ENCODE data around the gene CCDC102A.
A peak's percentile ranks its signal among the peaks of the same experiment; 100 is the strongest.

CCDC102A gene

DNA sequence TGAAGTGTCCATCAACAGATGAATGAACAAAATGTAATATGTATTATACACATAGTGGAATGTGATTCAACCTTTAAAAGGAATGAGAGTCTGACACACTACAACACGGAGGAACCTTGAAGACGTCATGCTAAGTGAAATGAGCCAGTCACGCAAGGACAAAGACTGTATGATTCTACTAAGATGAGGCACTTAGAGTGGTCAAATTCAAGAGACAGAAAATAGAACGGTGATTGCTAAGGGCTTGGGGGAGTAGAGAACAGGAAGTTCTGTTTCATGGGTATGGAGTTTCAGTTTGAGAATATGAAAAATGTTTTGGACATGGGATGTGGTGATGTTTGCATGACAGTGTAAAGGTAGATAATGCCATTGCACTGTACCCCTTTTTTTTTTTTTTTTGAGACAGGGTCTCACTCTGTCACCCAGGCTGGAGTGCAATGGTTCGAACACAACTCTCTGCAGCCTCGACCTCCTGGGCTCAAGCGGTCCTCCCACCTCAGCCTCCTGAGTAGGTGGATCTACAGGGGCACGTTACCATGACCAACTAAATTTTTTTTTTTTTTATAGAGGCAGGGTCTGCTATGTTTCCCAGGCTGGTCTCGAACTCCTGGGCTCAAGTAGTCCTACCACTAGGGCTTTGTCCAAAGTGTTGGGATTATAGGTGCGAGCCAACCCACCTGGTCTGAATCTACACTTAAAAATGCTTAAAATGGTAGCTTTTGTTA is 2.9 kb upstream of the CCDC102A start:
- DNase-seq (ENCODE audit: low read depth, low spot score), result no peak
- H3K27ac ChIP-seq, result no peak overlapping the region

DNA sequence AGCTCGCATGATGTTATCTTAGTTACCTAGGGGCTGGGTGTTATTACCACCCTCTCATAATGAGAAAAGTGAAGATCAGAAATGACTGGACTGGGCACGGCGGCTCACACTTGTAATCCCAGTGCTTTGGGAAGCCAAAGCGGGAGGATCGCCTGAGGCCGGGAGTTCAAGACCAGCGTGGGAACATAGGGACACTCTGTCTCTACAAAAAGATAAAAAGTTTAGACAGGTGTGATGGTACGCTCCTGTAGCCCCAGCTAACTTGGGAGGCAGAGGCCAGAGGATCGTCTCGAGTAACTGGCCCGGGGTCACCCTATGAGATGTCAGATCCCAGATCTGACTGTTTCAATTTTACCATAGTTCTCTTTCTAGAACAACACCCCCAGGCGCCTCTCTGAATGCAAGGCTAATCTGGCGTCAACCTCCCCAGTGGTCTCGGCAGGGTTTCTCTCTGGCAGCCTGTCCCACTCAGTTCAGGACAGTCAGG is 1.9 kb upstream of the CCDC102A start:
- DNase-seq (ENCODE audit: low read depth, low spot score), result no peak
- no peak overlapping the region for H3K27ac ChIP-seq

DNA sequence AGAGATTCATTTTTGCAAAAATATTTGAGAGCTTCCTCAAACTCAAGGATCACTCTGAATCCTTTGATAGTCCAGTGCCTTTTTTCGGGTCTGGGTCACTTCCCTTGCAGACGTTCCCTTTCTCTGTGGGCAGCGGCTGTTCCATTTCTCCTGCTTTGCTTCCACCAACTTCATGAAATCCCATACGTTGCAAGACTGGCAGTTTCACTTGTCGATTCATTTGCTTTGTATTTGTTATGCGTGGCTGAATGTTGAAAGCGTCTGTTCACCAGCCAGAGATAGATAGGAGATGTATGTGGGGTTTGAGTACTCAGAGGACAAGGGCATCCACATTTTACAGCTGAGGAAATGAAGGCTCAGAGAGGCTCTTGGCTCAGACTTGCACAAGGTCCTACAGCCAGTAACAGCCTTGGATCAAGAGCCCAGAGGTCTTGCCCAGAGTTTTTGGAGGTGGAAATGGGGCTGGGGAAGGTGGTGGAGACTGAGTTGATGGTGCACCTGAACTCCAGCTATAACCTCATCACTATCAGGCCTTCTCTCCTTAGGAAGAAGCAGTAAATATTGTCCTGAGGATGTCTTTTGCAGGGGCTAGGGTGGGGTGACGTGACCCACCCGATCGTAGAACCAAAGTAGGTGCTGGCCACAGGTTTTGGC is 1.3 kb upstream of the CCDC102A start:
- H3K27ac ChIP-seq, result no peak overlapping the region
- DNase-seq (ENCODE audit: low read depth, low spot score), result no peak

DNA sequence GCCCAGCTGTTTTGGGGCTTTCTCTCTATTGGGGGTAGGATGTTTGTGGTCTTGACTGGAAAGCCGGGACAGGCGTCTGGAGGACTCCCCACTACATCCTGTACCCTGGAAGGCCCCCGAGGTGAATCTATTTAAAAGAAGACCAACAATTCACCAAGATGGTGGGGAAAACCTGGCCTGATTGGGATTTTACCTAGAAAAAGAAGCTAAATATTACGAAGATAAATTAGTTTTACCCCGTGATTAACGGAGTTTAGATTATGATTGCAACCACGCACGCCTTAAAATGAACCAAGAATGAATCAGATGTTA is 779 bp upstream of the CCDC102A start:
- no peak overlapping the region for H3K27ac ChIP-seq
- no peak for DNase-seq (ENCODE audit: low read depth, low spot score)

DNA sequence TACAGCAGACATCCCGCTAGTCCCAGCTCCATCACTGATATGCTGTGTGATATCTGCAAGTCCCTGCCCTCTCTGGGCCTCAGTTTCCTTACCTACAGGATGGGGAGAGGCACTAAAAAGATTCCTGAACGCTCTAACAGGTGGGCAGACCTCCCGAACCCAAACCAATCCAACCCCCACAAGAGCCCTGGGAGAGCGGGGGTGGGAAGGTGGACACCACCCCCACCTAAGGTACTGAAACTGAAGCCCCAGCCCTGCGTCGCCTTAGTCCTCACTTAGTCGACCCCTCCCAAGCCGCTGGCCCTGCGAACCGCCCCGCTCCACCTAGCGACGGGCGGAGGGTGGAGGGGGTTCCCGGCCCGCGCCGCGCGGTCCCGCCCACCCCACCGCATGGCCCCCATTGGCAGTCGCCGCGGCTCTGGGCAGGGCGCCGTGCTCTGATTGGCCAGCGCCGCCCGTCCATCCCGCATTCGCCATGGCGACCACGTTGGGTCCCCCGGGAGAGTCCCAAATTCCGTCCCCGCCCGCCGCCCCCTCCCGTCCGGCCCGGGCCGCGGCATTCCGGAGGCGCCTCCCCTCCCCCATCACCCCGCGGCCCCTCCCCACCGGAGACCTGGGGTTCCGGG is 578 bp downstream of the CCDC102A start:
- peak; percentile 31 for DNase-seq (ENCODE audit: low read depth, low spot score)
- H3K27ac ChIP-seq, result no peak overlapping the region

DNA sequence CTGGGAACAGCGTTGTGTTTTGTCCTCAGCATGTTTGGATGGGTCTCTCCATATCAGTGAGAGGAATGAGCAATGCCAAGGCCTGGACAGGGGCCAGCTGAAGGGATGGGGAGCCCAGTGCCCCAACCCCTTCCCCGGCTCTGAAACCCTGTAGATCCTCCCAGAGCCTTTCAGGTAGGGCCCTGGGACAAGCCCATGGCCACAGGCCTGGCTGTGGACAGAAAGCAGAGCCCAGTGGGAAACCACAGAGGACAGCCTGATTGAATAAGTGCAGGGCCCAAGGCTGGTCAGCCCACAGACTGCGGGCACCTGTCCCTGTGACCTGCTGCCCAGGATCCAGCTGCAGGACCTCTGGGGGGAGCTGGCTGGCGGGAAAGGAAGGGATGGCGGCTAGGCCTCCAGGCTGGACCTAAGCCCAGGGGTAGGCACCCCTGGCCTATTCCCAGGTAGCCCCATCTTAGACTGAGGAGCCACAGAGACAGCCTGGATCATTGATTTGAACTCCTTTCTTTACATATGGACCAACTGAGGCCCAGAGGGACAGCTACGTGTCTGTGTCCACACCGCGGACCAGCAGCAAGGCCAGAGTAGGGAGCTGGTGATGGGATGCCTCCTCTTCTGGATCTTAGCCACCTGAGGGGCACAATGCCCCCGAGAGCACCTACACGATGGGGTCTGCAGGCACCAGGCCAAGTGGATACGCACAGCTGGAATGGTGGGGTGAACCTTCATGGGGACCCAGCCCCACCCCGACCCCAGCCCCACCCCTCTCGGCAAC is 1.3 kb downstream of the CCDC102A start:
- H3K27ac ChIP-seq, result no peak overlapping the region

DNA sequence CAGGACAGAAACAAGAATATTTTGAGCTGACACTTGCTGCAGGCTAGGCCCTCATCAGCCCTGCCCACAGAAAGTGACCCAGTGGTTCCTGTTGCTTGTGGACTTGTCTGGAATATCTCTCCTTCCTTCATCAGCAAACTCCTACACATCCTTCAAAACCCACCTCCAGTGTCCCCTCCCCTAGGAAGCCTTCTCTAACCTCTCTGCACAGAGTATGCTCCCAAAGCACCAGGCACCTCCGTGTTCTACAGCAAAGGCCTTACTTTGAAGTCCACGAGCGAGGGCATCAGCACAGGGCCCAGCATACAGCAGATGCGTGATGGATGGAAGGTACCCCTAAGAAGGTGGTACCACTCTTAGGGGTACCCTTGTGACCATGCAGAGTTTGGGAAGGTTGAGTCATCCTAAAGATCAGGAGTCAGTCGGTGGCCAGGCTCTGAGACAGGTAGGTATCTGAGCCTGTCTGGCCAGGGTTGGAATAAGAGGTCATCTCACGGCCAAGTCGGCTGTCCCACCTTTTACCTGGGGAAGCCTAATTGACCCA is 2.0 kb downstream of the CCDC102A start:
- no peak overlapping the region for H3K27ac ChIP-seq
- no peak for DNase-seq (ENCODE audit: low read depth, low spot score)

More for the DNA sequence above, 1.3 kb downstream of the CCDC102A start:
- DNase-seq (ENCODE audit: low read depth, low spot score), result no peak

DNA sequence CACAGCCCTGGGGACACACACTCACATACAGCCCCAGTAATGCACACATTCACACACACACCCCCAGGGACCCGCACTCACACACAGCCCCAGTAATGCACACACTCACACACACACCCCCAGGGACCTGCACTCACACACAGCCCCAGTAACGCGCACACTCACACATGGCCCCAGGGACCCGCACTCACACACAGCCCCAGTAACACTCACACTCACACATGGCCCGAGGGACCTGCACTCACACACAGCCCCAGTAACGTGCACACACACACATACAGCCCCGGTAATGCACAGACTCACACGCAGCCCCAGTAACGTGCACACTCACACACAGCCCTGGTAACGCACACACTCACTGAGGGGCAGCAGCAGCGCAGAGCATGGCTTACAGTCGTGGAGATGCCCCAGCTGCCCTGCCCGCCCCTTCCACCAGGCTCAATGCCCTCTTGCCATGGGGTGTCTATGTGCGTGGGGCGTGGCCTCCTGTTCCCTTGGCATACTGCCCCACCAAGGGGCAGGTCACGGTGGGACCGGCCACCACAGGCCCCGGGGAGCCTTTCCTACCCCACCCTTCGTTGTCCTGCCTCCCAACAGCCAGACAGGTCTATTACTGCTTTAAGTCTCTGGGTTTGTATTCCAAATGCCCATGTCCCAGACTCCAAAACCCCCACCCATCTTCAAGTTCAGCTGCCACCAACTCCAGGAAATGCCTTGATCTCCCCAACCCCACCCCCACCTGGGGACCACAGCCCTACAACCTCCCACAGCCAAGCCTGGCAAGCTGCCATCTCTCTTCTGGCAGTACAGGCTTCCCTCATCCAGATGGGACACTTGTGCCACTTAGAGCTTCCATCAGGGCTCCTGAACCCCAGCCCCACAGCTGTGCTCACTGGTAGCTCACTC is 2.7 kb downstream of the CCDC102A start:
- no peak overlapping the region for H3K27ac ChIP-seq
- DNase-seq (ENCODE audit: low read depth, low spot score), result no peak

DNA sequence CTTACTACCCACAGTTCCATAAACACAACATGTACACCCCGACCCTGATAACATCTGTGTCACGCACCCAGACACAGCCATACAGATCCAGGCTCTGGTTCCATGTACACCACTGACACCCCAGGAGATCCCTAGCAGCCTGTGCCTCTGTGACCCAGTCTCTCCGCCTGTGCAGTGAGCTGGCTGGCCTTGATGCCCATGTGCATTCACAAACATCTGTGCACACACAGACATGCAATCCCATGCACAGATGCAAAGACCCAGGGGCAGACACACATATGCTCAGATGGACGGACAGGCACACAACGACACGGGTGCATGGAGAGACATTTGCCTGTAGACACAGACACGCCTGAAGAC is 4.1 kb downstream of the CCDC102A start:
- no peak for DNase-seq (ENCODE audit: low read depth, low spot score)
- no peak overlapping the region for H3K27ac ChIP-seq

DNA sequence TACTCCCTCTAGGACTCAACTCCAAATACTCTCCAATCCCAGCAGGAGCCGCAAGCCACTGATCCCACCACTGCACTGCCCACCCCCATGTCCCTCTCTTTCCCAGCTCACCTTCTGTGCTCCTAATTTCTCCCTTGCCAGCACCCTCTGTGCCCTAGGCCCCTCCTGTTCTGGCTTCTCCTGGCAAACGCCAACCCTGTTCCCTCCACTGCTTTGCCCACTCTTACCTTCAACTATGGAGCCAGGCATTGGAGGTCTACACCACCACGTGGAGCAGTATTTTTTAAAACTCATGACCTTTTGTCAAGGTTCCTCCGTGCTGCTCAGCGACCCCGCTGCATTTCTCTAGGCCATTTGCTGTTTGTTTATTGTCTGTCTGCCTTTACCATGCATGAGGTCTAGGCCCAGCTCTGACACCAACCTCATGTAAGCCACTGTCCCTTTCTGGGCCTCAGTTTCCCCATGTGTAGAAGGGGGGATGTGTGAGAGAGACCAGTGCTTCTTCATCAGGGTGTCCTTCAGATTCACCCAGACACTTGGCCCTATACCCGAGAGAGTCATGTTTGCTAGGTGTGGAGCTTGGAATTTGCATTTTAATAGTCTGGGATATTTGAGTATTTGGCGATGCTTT is 4.6 kb downstream of the CCDC102A start:
- DNase-seq (ENCODE audit: low read depth, low spot score), result no peak
- no peak overlapping the region for H3K27ac ChIP-seq

DNA sequence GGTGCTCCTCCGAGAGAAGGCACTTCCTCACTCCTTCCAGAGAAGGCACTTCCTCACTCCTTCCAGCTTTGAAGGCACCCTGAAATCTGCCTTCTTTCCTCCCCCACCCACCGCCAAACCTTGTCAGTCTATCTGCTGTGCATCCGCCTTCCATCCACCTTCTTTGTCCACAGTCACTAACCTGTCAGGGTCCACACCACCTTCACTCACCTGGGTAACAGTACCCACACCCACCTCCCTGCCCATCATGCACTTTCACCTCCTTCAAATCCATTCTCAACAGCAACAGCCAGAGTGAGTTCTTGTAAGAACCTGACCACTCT is 5.2 kb downstream of the CCDC102A start:
- DNase-seq (ENCODE audit: low read depth, low spot score), result no peak
- H3K27ac ChIP-seq, result no peak overlapping the region

DNA sequence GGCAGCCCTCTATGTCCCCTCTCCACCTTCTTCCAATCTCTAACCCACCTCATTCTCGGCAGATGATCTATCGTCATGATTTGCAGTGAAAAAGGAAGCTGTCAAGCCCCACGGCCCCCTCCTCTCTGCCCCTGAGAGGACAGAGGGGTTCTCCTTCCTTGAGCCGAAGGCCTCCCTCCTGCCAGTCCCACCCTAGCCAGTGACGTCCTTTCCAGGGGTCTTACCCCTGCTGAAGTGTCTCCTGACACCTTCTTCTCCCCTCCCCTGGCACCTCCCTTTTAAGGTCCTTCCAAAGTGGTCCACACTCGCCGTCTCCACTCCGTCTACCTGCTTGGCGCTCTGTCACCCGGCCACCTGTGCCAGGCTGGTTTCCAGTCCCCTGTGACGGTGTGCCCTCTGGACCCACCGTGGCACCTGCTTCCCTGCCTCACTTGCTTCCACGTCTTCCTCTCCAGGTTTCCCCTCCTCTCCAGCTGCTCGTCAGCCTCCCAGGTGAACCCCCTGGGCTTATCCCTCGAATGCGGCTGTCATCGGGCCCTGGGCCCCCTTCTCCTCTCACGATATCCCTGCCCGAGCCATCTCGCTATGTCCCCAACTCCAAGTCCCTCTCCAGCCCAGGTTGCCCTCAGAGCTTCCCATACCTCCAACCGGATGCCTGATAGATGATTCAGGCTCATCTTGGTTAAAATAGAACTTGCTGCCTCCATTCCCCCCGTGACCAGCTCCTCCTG is 5.7 kb downstream of the CCDC102A start:
- H3K27ac ChIP-seq, result no peak overlapping the region
- no peak for DNase-seq (ENCODE audit: low read depth, low spot score)

DNA sequence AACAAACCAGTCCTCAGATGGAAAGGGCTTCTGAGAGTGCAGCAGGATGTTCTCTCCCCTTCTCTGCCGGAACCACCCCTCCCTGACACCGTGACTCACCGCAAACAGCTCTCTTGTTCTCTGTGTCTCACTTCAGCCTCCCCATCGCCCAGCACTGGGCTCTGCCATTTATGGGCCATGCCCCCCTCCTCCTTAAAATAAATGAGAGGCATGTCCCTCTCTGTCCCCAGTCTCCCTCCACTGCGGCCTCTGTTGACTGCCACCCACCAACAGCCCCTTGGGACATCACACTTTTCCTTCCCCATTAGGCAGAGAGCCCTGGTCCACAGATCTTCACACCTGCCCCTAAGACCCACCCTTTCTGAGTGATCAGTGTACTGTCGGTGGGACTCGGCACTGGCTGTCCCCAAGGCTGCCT is 6.3 kb downstream of the CCDC102A start:
- H3K27ac ChIP-seq, result no peak overlapping the region
- DNase-seq (ENCODE audit: low read depth, low spot score), result no peak

DNA sequence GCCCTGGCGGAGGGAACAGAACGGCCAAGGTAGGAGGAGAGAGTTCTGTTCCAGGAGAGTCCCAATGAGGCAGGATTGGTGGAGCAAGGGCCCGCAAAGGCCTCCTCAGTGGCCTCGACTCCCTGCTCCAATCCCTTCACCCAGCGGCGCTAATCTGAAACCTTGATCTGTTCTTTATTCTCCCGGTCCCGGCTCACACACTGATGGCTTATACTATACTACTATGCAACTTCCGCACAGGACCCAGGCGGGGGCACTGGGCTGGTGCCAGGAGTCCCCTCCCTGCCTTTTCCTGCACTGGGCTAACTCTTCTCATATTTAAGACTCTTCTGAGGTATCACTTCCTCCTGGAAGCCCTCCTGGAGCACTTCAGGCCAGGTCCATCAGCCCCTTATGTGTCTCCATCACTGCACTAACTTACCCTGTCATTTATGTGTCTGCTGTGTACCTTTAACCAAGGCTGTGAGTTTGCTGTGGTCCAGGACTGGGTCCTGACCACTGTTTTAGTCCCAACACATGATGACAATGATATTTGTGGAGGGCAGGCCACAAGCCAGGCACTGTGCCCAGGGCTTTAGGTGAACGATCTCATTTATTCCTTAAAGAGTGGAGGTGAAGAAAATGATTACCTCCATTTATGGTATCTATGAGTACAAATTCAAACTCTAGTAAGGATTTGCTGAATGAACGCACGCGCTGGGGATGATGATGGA is 6.8 kb downstream of the CCDC102A start:
- H3K27ac ChIP-seq, result no peak overlapping the region
- DNase-seq (ENCODE audit: low read depth, low spot score), result no peak

DNA sequence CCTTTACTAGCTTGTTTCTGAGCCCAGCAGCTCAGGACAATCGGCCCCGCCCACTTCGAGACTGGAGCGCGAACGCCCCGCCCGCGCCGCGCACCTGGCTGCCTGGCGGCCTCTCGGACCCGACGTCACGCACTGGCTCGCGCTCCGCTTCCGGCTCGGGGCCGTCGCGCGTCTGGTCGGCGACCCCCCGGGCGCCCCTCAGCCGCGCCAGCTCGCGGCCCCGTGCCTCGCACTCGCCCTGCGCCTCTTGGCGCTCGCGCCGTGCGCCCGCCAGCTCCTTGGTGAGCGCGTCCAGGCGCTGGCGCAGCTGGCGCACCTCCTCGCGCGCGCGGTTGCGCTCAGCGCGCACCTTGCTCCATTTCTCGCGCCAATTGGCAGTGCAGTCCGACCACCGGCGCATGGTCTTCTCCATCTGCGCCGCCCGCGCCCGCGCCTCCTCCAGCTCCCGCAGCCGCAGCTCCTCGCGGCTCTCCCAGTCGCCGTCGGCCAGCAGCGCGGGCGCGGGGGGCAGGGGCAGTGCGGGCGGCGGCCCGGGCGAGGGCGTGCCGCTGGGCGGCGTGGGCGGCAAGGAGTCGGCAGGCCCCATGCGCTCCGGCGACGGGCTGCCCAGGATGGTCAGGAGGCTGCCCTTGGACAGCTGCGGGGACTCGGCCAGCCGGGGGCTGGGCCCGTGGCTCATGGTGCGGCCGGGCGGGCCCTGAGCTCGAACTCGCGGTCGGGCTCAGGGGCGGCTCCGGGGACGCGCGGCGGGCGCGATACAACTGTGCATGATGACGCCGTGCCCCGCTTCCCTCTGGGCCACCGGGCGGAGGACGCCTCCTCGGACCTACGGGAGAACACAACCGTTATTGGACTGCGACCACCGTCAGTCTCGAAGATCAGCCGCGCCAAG is 7.6 kb downstream of the CCDC102A start:
- no peak for DNase-seq (ENCODE audit: low read depth, low spot score)
- H3K27ac ChIP-seq, result no peak overlapping the region

DNA sequence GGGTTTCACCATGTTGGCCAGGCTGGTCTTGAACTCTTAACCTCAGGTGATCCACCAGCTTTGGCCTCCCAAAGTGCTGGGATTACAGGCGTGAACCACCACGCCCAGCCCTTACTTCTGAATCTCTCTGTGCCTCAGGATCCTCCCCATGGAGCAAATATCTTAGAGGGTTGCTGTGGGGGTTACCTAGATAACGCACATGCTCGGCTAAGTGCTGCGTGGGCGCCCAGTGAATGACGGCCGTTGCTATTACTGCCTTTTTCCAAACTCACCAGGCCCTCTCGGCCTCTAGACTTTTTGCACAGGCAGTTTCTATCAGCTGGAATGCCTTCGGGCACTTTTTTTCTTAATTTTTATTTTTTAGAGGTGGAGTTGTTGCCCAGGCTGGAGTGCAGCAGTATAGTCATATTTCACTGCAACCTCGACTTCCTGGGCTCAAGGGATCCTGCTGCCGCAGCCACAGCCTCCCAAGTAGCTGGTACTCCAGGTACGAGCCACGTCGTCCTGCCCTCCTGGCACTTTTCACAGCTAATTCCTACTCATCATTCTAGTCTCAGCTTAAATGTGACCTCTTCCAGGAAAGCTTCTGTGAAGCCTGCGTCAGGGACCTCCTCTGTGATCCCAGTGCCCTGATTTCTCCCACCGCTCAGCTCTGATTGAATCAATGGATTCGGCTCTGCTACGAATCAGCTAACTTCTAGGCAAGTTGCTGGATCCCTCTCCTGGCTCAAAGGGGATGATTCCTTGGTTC is 8.6 kb downstream of the CCDC102A start:
- no peak for DNase-seq (ENCODE audit: low read depth, low spot score)
- H3K27ac ChIP-seq, result no peak overlapping the region
